A549 (cell line): Measurements from ENCODE around the gene ZSCAN18. TPM values are rescaled to one million over a fixed set of nuclear protein-coding genes. Genes with fewer than 3 reads are reported as not detected.

ENCODE experiments used
- ATAC-seq, 2 experiments: fragments of 200-7000 bp in 1 of 2; fragments of >200 bp in 1 of 2; cut with Nextera tagmentation in 1 of 2; cut with Tn5 transposase in 1 of 2; 3 replicates each; pipeline versions ENCODE4 v1.8.0 to v1.9.1; 2018 to 2020; ENCODE audit warnings: mild to moderate bottlenecking in 1 of 2, moderate library complexity in 1 of 2
- CTCF ChIA-PET: fragments of 300-600 bp; sonication (Branson Sonifier 250); formaldehyde crosslinking; extraction: SDS; loops from one replicate; lab custom pipeline; 2021; ENCODE audit warnings: antibody characterized with exemption, inconsistent platforms; lab: Yijun Ruan, JAX
- POLR2A ChIA-PET: fragments of 350-600 bp; formaldehyde crosslinking; extraction: SDS; loops from one replicate; lab custom pipeline; 2021; ENCODE audit warnings: antibody characterized with exemption, inconsistent platforms; lab: Yijun Ruan, JAX
- DNase-seq, 2 experiments: peaks; one replicate each; pipeline versions ENCODE4 v3.0.0 to v3.0.0-alpha.2; 2011 to 2016; ENCODE audit warnings: low read depth in 1 of 2, low spot score in 1 of 2
- FAIRE-seq: peaks from 2 replicates; lab custom pipeline; 2011; peaks lifted over from hg19 to GRCh38; lab: Jason Lieb, UNC
- H3K27ac ChIP-seq, 2 experiments: fragments of >200 bp; sonication (Bioruptor Twin); formaldehyde crosslinking; 3 replicates each; pipeline ENCODE4 v1.5.1; 2016 to 2017
- H3K4me1 ChIP-seq: fragments of >200 bp; sonication (Bioruptor Twin); formaldehyde crosslinking; 3 replicates; pipeline ENCODE4 v1.6.1; 2016
- H3K4me2 ChIP-seq: fragments of >200 bp; sonication (Bioruptor Twin); formaldehyde crosslinking; 3 replicates; pipeline ENCODE4 v1.6.1; 2016
- H3K4me3 ChIP-seq: fragments of >200 bp; sonication (Bioruptor Twin); formaldehyde crosslinking; 3 replicates; pipeline ENCODE4 v1.5.1; 2016
- H3K9me3 ChIP-seq: fragments of >200 bp; sonication (Bioruptor Twin); formaldehyde crosslinking; 3 replicates; pipeline ENCODE4 v1.6.1; 2016
- BCL3 ChIP-seq: fragments of >200 bp; sonication (Bioruptor Twin); formaldehyde crosslinking; IDR thresholded peaks from 3 replicates; pipeline ENCODE4 v1.6.1; 2016
- CBX2 ChIP-seq: fragments of 200-600 bp; sonication (generic); IDR thresholded peaks from 2 replicates; pipeline ENCODE4 v1.6.1; 2016; ENCODE audit warnings: low read depth, mild to moderate bottlenecking, borderline replicate concordance
- FOXS1 ChIP-seq: fragments of 250-450 bp; sonication (Bioruptor Pico); IDR thresholded peaks from 2 replicates; pipeline ENCODE4 v1.5.0; 2020; ENCODE audit warnings: mild to moderate bottlenecking, moderate library complexity
- HDAC2 ChIP-seq: fragments of 200-600 bp; sonication (generic); IDR thresholded peaks from 2 replicates; pipeline ENCODE4 v1.6.1; 2016
- MAZ ChIP-seq: fragments of 150-350 bp; IDR thresholded peaks from 2 replicates; pipeline ENCODE4 v1.6.1; 2014; ENCODE audit warnings: antibody characterized with exemption, low read depth, low read length, borderline replicate concordance
- NR3C1 ChIP-seq: fragments of >200 bp; sonication (Bioruptor Twin); formaldehyde crosslinking; IDR thresholded peaks from 3 replicates; pipeline ENCODE4 v1.6.1; 2017
- POLR2AphosphoS2 ChIP-seq: conservative IDR thresholded peaks from 2 replicates; pipeline ENCODE4 v1.6.1; 2012; ENCODE audit warnings: low read length, improper control_type of control experiment, inconsistent platforms
- ZC3H11A ChIP-seq: fragments of 450-650 bp; IDR thresholded peaks from 2 replicates; pipeline ENCODE4 v1.6.1; 2014; ENCODE audit warnings: antibody characterized with exemption, mild to moderate bottlenecking
- WGBS: methylation state at CpG from one replicate; pipeline ENCODE4 v1.1.6; 2017; ENCODE audit errors: missing lambda C conversion rate; 5-methylcytosine and 5-hydroxymethylcytosine counted together
- polyA plus RNA-seq, 4 experiments: library from polyadenylated mRNA; depleted of rRNA in 3 of 4; stranded (reverse); fragments of >200 nt; fragmentation: RNase III in 1 of 4; extraction: RNeasy Plus Mini Kit Qiagen cat#74134 plus additional on column Dnase treatment in 1 of 4; gene quantifications; 2 replicates in 3 of 4; 3 replicates in 1 of 4; pipeline ENCODE4 v1.2.3, GENCODE V29; 2011 to 2017
- TF ChIP-seq, protein P1 (sequence below): fragments of 450-650 bp; IDR thresholded peaks from 2 replicates; pipeline ENCODE4 v1.6.1; 2014; ENCODE audit warnings: antibody characterized with exemption

The ZSCAN18 gene
- polyA plus RNA-seq, 2 of the 4 experiments (the other 2 are of a cell fraction) = 2.3 to 2.9 TPM

DNA sequence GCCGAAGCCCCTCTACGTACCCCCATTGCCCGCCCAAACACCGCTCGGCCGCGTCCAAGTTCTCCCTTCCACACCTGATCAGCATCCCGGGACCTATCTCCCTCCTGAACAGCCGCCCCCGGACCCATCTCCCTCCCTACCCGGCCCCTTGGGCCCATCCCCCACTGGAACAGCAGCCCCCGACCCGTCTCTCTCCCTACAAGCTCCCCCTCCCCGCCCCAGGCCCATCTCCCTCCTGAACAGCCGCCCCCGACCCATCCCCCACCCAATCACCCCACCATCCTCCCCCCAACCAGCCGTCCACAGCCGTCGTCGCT lies 63.6 kb downstream of the ZSCAN18 start:
- WGBS = 53% methylated on average over 13 of the region's 20 CpGs
- CTCF ChIA-PET = no interaction called here
- Histone ChIP-seq H3K27ac (no peak overlapping the region), H3K4me2 (no peak overlapping the region), H3K9me3 (peaks cover 73% of the 10 kb centered on the region), H3K4me1 (no peaks in the 10 kb centered on the region), H3K4me3 (no peak overlapping the region)
- DNase-seq = no peak
- no peak for ATAC-seq
- no peak for TF ChIP-seq FOXS1 (CRISPR knock-in tag)
- TF ChIP-seq POLR2AphosphoS2 = no peak
- TF ChIP-seq NR3C1 = no peak
- TF ChIP-seq, protein P1, sequence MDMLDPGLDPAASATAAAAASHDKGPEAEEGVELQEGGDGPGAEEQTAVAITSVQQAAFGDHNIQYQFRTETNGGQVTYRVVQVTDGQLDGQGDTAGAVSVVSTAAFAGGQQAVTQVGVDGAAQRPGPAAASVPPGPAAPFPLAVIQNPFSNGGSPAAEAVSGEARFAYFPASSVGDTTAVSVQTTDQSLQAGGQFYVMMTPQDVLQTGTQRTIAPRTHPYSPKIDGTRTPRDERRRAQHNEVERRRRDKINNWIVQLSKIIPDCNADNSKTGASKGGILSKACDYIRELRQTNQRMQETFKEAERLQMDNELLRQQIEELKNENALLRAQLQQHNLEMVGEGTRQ = no peak
- TF ChIP-seq MAZ = no peak
- no peak for TF ChIP-seq BCL3
- TF ChIP-seq HDAC2 = no peak
- TF ChIP-seq ZC3H11A = no peak
- TF ChIP-seq CBX2 = no peak
- FAIRE-seq = no peak
- POLR2A ChIA-PET = no interaction called here

Other genes with a start within 250 kb of the ZSCAN18 start
- 12.1 and 17.2 TPM in 2 replicates for gene ZNF587, start 248.4 kb downstream of the ZSCAN18 start, polyA plus RNA-seq (2011; rRNA removed)
- 10.2 to 11.2 TPM (median 10.7 TPM) in 3 replicates for gene ZNF587, start 248.4 kb downstream of the ZSCAN18 start, polyA plus RNA-seq (2017; fragmentation: RNase III; extraction: RNeasy Plus Mini Kit Qiagen cat#74134 plus additional on column Dnase treatment)
- gene ZNF814, start 209.2 kb downstream of the ZSCAN18 start, polyA plus RNA-seq (2011; rRNA removed) = 5.5 and 6.9 TPM in 2 replicates
- 2.1 to 3.0 TPM (median 2.6 TPM) in 3 replicates for gene ZNF814, start 209.2 kb downstream of the ZSCAN18 start, polyA plus RNA-seq (2017; fragmentation: RNase III; extraction: RNeasy Plus Mini Kit Qiagen cat#74134 plus additional on column Dnase treatment)
- 8.0 and 8.7 TPM in 2 replicates for gene ZNF417, start 181.6 kb downstream of the ZSCAN18 start, polyA plus RNA-seq (2011; rRNA removed)
- gene ZNF417, start 181.6 kb downstream of the ZSCAN18 start, polyA plus RNA-seq (2017; fragmentation: RNase III; extraction: RNeasy Plus Mini Kit Qiagen cat#74134 plus additional on column Dnase treatment) = 5.6 to 5.9 TPM (median 5.8 TPM) in 3 replicates
- 2.8 and 3.2 TPM in 2 replicates for gene ZNF418, start 162.8 kb downstream of the ZSCAN18 start, polyA plus RNA-seq (2011; rRNA removed)
- 1.8 to 3.0 TPM (median 2.2 TPM) in 3 replicates for gene ZNF418, start 162.8 kb downstream of the ZSCAN18 start, polyA plus RNA-seq (2017; fragmentation: RNase III; extraction: RNeasy Plus Mini Kit Qiagen cat#74134 plus additional on column Dnase treatment)
- 2.5 and 2.9 TPM in 2 replicates for gene ZNF256, start 150.5 kb downstream of the ZSCAN18 start, polyA plus RNA-seq (2011; rRNA removed)
- 1.4 to 1.7 TPM (median 1.6 TPM) in 3 replicates for gene ZNF256, start 150.5 kb downstream of the ZSCAN18 start, polyA plus RNA-seq (2017; fragmentation: RNase III; extraction: RNeasy Plus Mini Kit Qiagen cat#74134 plus additional on column Dnase treatment)
- gene C19orf18, start 123.7 kb downstream of the ZSCAN18 start, polyA plus RNA-seq (2011; rRNA removed) = 0.13 and 0.15 TPM in 2 replicates
- gene C19orf18, start 123.7 kb downstream of the ZSCAN18 start, polyA plus RNA-seq (2017; fragmentation: RNase III; extraction: RNeasy Plus Mini Kit Qiagen cat#74134 plus additional on column Dnase treatment) = 0.17 to 0.25 TPM in 2 of 3 replicates, not detected in the other
- 4.8 and 5.1 TPM in 2 replicates for gene ZNF606, start 95.4 kb downstream of the ZSCAN18 start, polyA plus RNA-seq (2011; rRNA removed)
- 4.5 to 5.1 TPM (median 4.5 TPM) in 3 replicates for gene ZNF606, start 95.4 kb downstream of the ZSCAN18 start, polyA plus RNA-seq (2017; fragmentation: RNase III; extraction: RNeasy Plus Mini Kit Qiagen cat#74134 plus additional on column Dnase treatment)
- gene ZSCAN1, start 64.2 kb downstream of the ZSCAN18 start, polyA plus RNA-seq (2011; rRNA removed) = not detected in 2 replicates
- not detected in 3 replicates for gene ZSCAN1, start 64.2 kb downstream of the ZSCAN18 start, polyA plus RNA-seq (2017; fragmentation: RNase III; extraction: RNeasy Plus Mini Kit Qiagen cat#74134 plus additional on column Dnase treatment)
- gene ZNF135, start 38.9 kb downstream of the ZSCAN18 start, polyA plus RNA-seq (2011; rRNA removed) = not detected in 2 replicates
- gene ZNF135, start 38.9 kb downstream of the ZSCAN18 start, polyA plus RNA-seq (2017; fragmentation: RNase III; extraction: RNeasy Plus Mini Kit Qiagen cat#74134 plus additional on column Dnase treatment) = not detected in 3 replicates
- 5.7 and 6.2 TPM in 2 replicates for gene ZNF329, start 52.6 kb upstream of the ZSCAN18 start, polyA plus RNA-seq (2011; rRNA removed)
- gene ZNF329, start 52.6 kb upstream of the ZSCAN18 start, polyA plus RNA-seq (2017; fragmentation: RNase III; extraction: RNeasy Plus Mini Kit Qiagen cat#74134 plus additional on column Dnase treatment) = 2.7 to 2.8 TPM (median 2.8 TPM) in 3 replicates
- 27.3 and 28.7 TPM in 2 replicates for gene ZNF274, start 84.8 kb upstream of the ZSCAN18 start, polyA plus RNA-seq (2011; rRNA removed)
- gene ZNF274, start 84.8 kb upstream of the ZSCAN18 start, polyA plus RNA-seq (2017; fragmentation: RNase III; extraction: RNeasy Plus Mini Kit Qiagen cat#74134 plus additional on column Dnase treatment) = 15.8 to 18.8 TPM (median 18.3 TPM) in 3 replicates
- gene ZNF544, start 130.7 kb upstream of the ZSCAN18 start, polyA plus RNA-seq (2011; rRNA removed) = 32.7 and 33.1 TPM in 2 replicates
- gene ZNF544, start 130.7 kb upstream of the ZSCAN18 start, polyA plus RNA-seq (2017; fragmentation: RNase III; extraction: RNeasy Plus Mini Kit Qiagen cat#74134 plus additional on column Dnase treatment) = 22.5 to 30.6 TPM (median 23.7 TPM) in 3 replicates
- 4.0 and 5.6 TPM in 2 replicates for gene ZNF8, start 180.7 kb upstream of the ZSCAN18 start, polyA plus RNA-seq (2011; rRNA removed)
- gene ZNF8, start 180.7 kb upstream of the ZSCAN18 start, polyA plus RNA-seq (2017; fragmentation: RNase III; extraction: RNeasy Plus Mini Kit Qiagen cat#74134 plus additional on column Dnase treatment) = 2.0 to 2.3 TPM (median 2.3 TPM) in 3 replicates
- 112 and 142 TPM in 2 replicates for gene ERVK3-1, start 207.1 kb upstream of the ZSCAN18 start, polyA plus RNA-seq (2011; rRNA removed)
- gene ERVK3-1, start 207.1 kb upstream of the ZSCAN18 start, polyA plus RNA-seq (2017; fragmentation: RNase III; extraction: RNeasy Plus Mini Kit Qiagen cat#74134 plus additional on column Dnase treatment) = 104 to 126 TPM (median 109 TPM) in 3 replicates
- 4.4 and 5.3 TPM in 2 replicates for gene ZSCAN22, start 228.8 kb upstream of the ZSCAN18 start, polyA plus RNA-seq (2011; rRNA removed)
- 2.0 to 2.2 TPM (median 2.0 TPM) in 3 replicates for gene ZSCAN22, start 228.8 kb upstream of the ZSCAN18 start, polyA plus RNA-seq (2017; fragmentation: RNase III; extraction: RNeasy Plus Mini Kit Qiagen cat#74134 plus additional on column Dnase treatment)